Activated naive CD8-positive, alpha-beta T cell treated with anti-CD3 and anti-CD28 coated beads, Interleukin-2, amount 10 ng/mL, durations not matched to agents 7 days and 5 days (primary cell): ENCODE results near the gene LMNA. TPM values are rescaled to one million over a fixed set of nuclear protein-coding genes. Genes with fewer than 3 reads are reported as not detected.
"Not testable (repeated sequence)": the region's sequence is repeated elsewhere in the genome, so short reads cannot be mapped to it uniquely, and the experiment has no call there.

Experiments used
- ATAC-seq: fragments of 150-1000 bp; cut with Tn5 transposase; one replicate; pipeline ENCODE4 v1.10.0; 2021; ENCODE audit warnings: low read depth, moderate library complexity
- POLR2A ChIA-PET: fragments of 350-600 bp; sonication (Branson Sonifier 250); formaldehyde crosslinking; loops from one replicate; lab custom pipeline; 2021; ENCODE audit warnings: antibody characterized with exemption; lab: Charles Lee
- DNase-seq: peaks from one replicate; pipeline ENCODE4 v3.0.0; 2021
- H3K27ac Mint-ChIP-seq: one replicate; pipeline ENCODE4 v1.8.0; 2022; ENCODE audit warnings: mild to moderate bottlenecking, mixed read lengths
- H3K27me3 Mint-ChIP-seq: one replicate; pipeline ENCODE4 v1.8.0; 2022; ENCODE audit warnings: mild to moderate bottlenecking, moderate library complexity, mixed read lengths
- H3K36me3 Mint-ChIP-seq: one replicate; pipeline ENCODE4 v1.8.0; 2021; ENCODE audit warnings: mild to moderate bottlenecking, mixed read lengths
- H3K4me1 Mint-ChIP-seq: one replicate; pipeline ENCODE4 v1.8.0; 2021; ENCODE audit warnings: mixed read lengths
- H3K4me3 Mint-ChIP-seq: one replicate; pipeline ENCODE4 v1.8.0; 2022; ENCODE audit warnings: mild to moderate bottlenecking, moderate library complexity, mixed read lengths
- H3K9me3 Mint-ChIP-seq: one replicate; pipeline ENCODE4 v1.8.0; 2021; ENCODE audit warnings: mixed read lengths
- total RNA-seq, 2 experiments: library from RNA; stranded (reverse); gene quantifications; one replicate each; pipeline ENCODE4 v1.2.3, GENCODE V29; 2021

LMNA gene
- total RNA-seq, 2 experiments from 2014 or later: 11.7 to 13.0 TPM

DNA sequence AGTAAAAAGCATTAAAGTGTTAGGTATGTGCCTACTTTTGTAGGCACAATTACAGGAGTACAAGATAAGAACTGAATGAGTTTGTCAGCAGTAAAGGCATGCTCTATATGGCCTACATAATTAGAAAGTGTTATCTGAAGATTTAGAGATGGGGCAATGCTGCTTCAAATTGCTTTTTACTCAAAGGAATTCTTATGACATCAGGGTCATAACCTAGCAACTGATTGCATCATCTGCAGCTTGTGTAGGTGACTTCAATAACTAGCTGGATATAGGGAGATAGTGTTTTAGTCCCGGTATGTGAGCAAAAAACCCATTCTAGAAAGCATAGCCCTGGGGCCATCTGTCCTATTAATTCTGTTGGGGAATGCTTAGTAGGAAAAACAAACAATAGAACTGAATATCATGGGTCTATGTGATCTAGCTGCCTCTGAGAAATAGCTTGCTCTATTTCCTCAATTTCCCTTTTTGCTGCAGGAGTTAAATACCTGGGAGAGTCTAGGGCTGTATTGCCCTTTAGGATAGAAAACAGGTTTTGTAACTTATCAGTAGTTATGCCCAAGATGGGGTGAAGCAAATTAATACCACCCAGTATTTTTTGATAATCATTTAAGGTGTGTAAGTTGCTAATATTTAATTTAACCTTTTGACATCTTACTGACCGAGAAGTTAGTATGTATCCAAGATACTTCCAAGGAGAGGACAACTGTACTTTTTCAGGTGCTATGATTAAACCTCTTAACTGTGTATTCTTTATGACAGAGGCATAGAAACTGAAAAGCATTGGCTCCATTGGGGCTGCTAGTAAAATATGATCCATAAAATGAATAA, 72.1 kb downstream of the LMNA start:
- H3K4me1 Mint-ChIP-seq, H3K4me3 Mint-ChIP-seq, H3K36me3 Mint-ChIP-seq, H3K27ac Mint-ChIP-seq, H3K27me3 Mint-ChIP-seq, ATAC-seq, H3K9me3 Mint-ChIP-seq, DNase-seq: not testable (repeated sequence)
- POLR2A ChIA-PET: interaction anchor here (1.0 kb wide), 1 partner anchor 27 kb away, joined by 3 read pairs; the partner anchor contains the start of gene PMF1

Other genes with a start within 250 kb of the LMNA start
- 10 to 100 TPM; 31.3 to 32.8 TPM for gene RIT1, start 203.4 kb upstream of the LMNA start, total RNA-seq
- gene KHDC4, start 180.3 kb upstream of the LMNA start, total RNA-seq: 10 to 100 TPM; 91.6 to 94.5 TPM
- under 1 TPM in 1 of 2 experiments, not detected in 1; 0.26 TPM for gene RXFP4, start 173.1 kb upstream of the LMNA start, total RNA-seq
- gene ARHGEF2, start 136.2 kb upstream of the LMNA start, total RNA-seq: 100 to 1,000 TPM; 151 to 155 TPM
- gene SSR2, start 93.8 kb upstream of the LMNA start, total RNA-seq: 100 to 1,000 TPM; 204 to 205 TPM
- 10 to 100 TPM; 31.9 to 37.9 TPM for gene UBQLN4, start 60.9 kb upstream of the LMNA start, total RNA-seq
- gene LAMTOR2, start 59.9 kb upstream of the LMNA start, total RNA-seq: 10 to 100 TPM; 50.9 to 52.6 TPM
- gene RAB25, start 53.6 kb upstream of the LMNA start, total RNA-seq: under 1 TPM; 0.86 to 0.91 TPM
- under 1 TPM; 0.09 to 0.11 TPM for gene MEX3A, start 32.2 kb upstream of the LMNA start, total RNA-seq
- 10 to 100 TPM in 1 of 2 experiments, 1 to 10 TPM in 1; 9.8 to 10.2 TPM for gene SEMA4A, start 38.9 kb downstream of the LMNA start, total RNA-seq
- 10 to 100 TPM; 30.9 to 35.3 TPM for gene SLC25A44, start 79.4 kb downstream of the LMNA start, total RNA-seq
- gene PMF1, start 98.3 kb downstream of the LMNA start, total RNA-seq: 10 to 100 TPM; 66.2 to 71.2 TPM
- 1 to 10 TPM; 3.3 to 4.8 TPM for gene BGLAP, start 127.5 kb downstream of the LMNA start, total RNA-seq
- gene PAQR6, start 133.3 kb downstream of the LMNA start, total RNA-seq: 1 to 10 TPM; 7.0 TPM
- 10 to 100 TPM; 72.3 to 76.4 TPM for gene SMG5, start 168.1 kb downstream of the LMNA start, total RNA-seq
- 10 to 100 TPM; 12.3 to 12.8 TPM for gene TMEM79, start 169.6 kb downstream of the LMNA start, total RNA-seq
- gene GLMP, start 181.0 kb downstream of the LMNA start, total RNA-seq: 10 to 100 TPM; 27.5 to 27.8 TPM
- gene VHLL, start 184.6 kb downstream of the LMNA start, total RNA-seq: not detected
- 100 to 1,000 TPM; 163 to 165 TPM for gene CCT3, start 223.6 kb downstream of the LMNA start, total RNA-seq
- not detected for gene TSACC, start 223.8 kb downstream of the LMNA start, total RNA-seq